Fibroblast of skin of left quadriceps (primary cell): ENCODE results near the gene EFCAB3.
"Not testable (repeated sequence)": the region's sequence is repeated elsewhere in the genome, so short reads cannot be mapped to it uniquely, and the experiment has no call there.

Source experiments
- DNase-seq, 2 experiments: peaks; one replicate each; pipeline ENCODE4 v3.0.0-alpha.2; 2013; ENCODE audit warnings: low read depth in 2 of 2

Gene EFCAB3

GRCh38 chr17:62380253-62380652, at the start of gene EFCAB3:
Gene EFCAB3 (plus strand): TSS chr17:62380553. CDS start chr17:62382980, 2,427 bp downstream.
- no peak for DNase-seq

GRCh38 chr17:62336527-62336926, 43.8 kb upstream of the EFCAB3 start:
- DNase-seq: no peak

GRCh38 chr17:62343764-62344270, 36.5 kb upstream of the EFCAB3 start:
- no peak for DNase-seq

- DNase-seq: no peak
These were observed 29.2 kb upstream of the EFCAB3 start for GRCh38 chr17:62351176-62351575.

- no peak for DNase-seq
These were observed 14.2 kb upstream of the EFCAB3 start for GRCh38 chr17:62366191-62366590.

- DNase-seq: no peak
These were observed 1.2 kb downstream of the EFCAB3 start for GRCh38 chr17:62381561-62381960.

- DNase-seq: no peak
These were observed 8.5 kb downstream of the EFCAB3 start for GRCh38 chr17:62388856-62389255.

GRCh38 chr17:62392908-62393307, 12.6 kb downstream of the EFCAB3 start:
- DNase-seq: no peak

GRCh38 chr17:62398891-62399290, 18.5 kb downstream of the EFCAB3 start:
- DNase-seq: no peak

GRCh38 chr17:62405451-62405850, 25.1 kb downstream of the EFCAB3 start:
- DNase-seq: no peak

GRCh38 chr17:62413090-62413489, 32.7 kb downstream of the EFCAB3 start:
- DNase-seq: not testable (repeated sequence)

GRCh38 chr17:62423647-62424461, 43.5 kb downstream of the EFCAB3 start, which contains the start of gene METTL2A:
Gene METTL2A (plus strand): TSS chr17:62423897. CDS start chr17:62423903, 6 bp downstream.
- peak; percentile 36 to 42 for DNase-seq

GRCh38 chr17:62426214-62426613, 45.9 kb downstream of the EFCAB3 start:
- not testable (repeated sequence) for DNase-seq

- DNase-seq: not testable (repeated sequence)
These were observed 54.9 kb downstream of the EFCAB3 start for GRCh38 chr17:62435251-62435650.

GRCh38 chr17:62441181-62441580, 60.8 kb downstream of the EFCAB3 start:
- DNase-seq: not testable (repeated sequence)

GRCh38 chr17:62444063-62444462, 63.7 kb downstream of the EFCAB3 start:
- no peak for DNase-seq

GRCh38 chr17:62445791-62446190, 65.4 kb downstream of the EFCAB3 start:
- not testable (repeated sequence) for DNase-seq

GRCh38 chr17:62452195-62452594, 71.8 kb downstream of the EFCAB3 start:
- not testable (repeated sequence) for DNase-seq

- not testable (repeated sequence) for DNase-seq
These were observed 72.7 kb downstream of the EFCAB3 start for GRCh38 chr17:62453041-62453440.

- not testable (repeated sequence) for DNase-seq
These were observed 73.3 kb downstream of the EFCAB3 start for GRCh38 chr17:62453656-62454055.

- not testable (repeated sequence) for DNase-seq
These were observed 73.8 kb downstream of the EFCAB3 start for GRCh38 chr17:62454111-62454510.

GRCh38 chr17:62456016-62456415, 75.7 kb downstream of the EFCAB3 start:
- DNase-seq: no peak

- DNase-seq: not testable (repeated sequence)
These were observed 78.1 kb downstream of the EFCAB3 start for GRCh38 chr17:62458483-62458882.
